Superior temporal gyrus (tissue), 1 donor: ENCODE data around the gene TGFBI.

Experiments
- DNase-seq: peaks from one replicate; pipeline ENCODE4 v3.0.0-alpha.2; 2016; ENCODE audit errors: extremely low spot score

Gene TGFBI

DNA sequence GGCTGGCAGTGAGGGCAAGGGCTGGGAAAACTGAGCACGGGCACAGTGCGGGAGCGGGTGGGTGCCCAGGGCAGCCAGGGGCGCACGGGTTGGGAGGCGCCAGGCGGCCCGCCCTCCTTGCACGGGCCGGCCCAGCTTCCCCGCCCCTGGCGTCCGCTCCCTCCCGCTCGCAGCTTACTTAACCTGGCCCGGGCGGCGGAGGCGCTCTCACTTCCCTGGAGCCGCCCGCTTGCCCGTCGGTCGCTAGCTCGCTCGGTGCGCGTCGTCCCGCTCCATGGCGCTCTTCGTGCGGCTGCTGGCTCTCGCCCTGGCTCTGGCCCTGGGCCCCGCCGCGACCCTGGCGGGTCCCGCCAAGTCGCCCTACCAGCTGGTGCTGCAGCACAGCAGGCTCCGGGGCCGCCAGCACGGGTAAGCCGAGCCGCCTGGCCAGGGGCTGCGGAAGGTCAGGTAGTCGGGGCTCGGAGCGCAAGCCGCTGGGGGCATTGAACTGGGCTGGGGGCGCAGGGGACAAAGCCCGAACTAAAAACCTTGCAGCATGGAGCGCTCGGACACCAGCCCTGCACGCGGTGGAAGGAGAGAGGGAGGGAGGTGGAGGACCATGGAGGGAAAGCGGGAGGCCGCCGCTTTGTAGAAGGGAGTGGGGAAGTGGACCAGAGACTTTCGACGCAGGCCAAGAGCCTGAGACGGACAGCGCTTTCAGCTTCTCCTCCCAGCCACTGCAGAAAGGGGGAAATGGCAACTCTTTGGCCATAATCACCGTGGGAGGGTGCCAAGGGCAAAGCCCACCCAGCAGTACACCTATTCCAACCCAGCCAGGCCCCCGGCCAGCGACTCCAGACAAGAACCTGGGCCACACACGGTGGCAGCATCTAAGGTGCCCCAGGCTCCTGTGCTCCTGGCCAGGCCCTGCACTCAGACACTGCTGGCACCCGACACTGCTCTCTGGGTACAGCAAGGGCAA, at the start of gene TGFBI:
Gene TGFBI (plus strand): TSS at position 207 of the 961 bp plus-strand sequence. CDS start 68 bp downstream, at position 275.
- no peak for DNase-seq

DNA sequence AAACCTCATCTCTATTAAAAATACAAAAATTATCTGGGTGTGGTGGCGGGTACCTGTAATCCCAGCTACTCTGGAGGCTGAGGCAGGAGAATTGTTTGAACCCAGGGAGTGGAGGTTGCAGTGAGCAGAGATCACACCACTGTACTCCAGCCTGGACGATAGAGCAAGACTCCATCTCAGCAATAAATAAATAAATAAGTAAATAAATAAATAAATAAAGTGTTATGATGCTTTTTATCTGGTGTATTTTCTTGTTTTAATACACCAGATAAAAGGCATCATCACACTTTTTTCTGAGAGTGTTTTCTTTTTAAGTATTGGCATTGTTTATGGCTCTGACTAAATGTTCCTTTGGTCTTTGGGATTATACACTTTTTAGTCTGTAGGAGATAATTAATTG, 49.8 kb upstream of the TGFBI start:
- DNase-seq: no peak

DNA sequence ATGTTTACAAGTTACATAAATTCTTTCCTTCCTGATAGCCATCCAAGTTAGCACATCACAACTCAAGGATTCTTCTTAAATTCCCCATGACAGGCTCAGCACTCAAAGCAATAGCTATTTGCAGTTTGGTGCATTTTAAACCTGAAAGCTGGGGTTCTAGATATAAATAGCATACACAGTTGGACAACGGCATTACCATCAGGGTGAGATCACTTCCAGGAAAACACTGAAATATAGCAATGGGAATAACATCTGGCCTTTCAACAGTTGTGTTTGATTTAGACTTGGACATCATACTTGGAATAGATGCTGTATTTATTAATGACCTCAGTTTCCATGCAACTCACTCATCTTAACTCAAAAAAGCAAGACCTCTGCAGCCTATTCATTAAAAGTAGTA, 49.3 kb upstream of the TGFBI start:
- DNase-seq: no peak

DNA sequence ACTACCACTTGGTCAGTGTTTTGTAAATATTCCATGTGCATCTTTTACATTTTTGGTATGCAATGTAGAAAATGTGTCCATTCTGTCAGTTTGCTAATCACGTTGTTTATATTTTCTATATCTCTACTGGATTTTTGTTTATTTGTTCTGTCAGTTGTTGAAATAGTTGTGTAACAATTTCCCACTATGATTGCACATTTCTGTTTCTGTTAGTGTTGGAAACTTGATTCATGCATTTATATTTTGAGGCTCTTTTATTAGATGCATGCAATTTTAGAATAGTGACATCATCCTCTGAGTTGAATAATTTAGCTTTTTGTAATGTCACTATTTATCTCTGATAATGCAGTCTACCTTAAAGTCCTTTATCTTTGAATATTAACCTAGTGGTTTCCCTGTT, 48.2 kb upstream of the TGFBI start:
- no peak for DNase-seq

DNA sequence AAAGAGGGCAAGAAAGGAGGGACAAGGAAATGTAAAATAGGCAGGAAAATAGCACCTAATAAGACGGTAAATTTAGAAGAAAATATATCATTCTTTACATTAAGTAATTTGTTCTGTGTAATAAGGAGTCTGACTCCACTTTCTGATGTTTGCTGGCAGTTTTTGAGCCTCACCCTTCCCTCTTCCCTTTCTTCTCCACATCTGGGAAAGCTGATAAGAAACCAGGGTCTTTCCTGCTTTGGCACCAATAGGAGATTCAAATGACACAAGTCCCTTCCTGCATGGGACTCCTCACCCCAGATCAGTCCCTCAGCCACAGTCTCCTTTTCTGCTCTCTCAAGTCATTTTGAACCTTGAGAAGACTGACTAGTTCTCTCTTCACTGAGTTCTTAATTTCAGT, 42.8 kb upstream of the TGFBI start:
- DNase-seq: no peak

DNA sequence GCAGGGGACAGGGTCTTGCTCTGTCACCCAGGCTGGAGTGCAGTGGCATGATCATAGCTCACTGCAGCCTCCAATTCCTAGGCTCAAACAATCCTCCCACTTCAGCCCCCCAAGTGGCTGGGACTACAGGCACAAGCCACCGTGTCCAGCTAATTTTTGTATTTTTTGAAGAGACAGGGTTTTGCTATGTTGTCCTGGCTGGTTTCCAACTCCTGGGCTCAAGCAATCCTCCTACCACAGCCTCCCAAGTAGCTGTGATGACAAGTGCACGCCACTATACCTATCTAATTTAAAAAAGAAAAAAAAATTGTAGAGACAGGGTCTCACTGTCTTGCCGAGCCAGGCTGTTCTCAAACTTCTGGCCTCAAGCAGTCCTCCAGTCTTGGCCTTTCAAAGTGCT, 42.4 kb upstream of the TGFBI start:
- DNase-seq: no peak

DNA sequence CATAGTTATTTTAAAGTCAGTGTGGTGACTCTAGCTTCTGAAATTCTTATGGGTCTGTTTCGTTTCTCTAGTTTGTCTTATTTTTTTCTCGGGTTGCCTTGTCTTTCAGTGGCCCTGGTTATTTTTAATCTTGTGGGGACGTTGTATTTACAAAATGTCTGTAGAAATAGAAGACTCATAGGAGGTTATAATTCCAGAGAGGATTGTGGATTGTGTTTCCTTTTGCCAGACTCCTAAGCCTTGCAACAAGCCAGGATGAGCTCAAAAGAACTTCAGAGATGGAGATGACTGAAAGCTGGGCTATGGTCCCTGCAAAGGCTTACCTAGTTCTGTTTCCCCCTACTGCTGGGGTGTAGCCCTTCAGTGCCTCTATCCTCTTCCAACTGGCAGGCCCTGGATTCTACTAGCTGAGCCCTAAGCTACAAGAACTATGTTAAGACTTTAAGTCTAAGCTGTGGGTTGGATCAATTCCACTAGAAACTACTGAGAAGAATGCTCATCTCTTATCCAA, 41.8 kb upstream of the TGFBI start:
- no peak for DNase-seq

DNA sequence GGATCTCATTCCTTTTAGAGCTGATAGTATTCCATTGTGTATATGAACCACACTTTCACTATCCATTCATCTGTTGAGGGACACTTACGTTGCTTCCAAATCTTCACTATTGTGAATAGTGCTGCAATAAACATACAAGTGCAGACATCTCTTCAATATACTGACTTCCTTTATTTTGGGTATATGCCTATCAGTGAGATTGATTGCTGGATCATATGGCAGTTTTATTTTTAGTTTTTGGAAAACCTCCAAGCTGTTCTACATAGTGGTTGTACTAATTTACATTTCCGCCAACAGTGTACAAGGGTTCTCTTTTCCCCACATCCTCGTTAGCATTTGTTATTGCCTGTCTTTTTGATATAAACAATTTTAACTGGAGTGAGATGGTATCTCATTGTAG, 40.2 kb upstream of the TGFBI start:
- no peak for DNase-seq

DNA sequence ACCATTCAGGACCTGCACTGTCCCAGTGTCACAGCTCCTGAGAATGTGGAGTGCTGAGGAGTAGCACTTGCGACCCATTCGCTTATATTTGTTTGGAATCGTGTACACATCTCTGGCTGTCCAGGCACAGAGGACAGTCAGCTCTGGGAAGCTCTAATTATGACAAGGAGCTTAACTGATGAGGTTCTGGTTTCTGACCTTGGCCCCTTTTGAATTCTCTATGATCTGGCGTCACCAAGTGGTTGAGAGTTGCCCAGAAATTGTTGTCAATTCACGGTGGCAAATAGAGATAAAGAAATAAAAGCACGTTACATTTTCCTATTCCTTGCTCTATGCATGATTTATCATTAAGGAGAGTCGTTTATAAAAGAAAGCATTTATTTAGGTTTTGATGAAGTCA, 39.1 kb upstream of the TGFBI start:
- no peak for DNase-seq

DNA sequence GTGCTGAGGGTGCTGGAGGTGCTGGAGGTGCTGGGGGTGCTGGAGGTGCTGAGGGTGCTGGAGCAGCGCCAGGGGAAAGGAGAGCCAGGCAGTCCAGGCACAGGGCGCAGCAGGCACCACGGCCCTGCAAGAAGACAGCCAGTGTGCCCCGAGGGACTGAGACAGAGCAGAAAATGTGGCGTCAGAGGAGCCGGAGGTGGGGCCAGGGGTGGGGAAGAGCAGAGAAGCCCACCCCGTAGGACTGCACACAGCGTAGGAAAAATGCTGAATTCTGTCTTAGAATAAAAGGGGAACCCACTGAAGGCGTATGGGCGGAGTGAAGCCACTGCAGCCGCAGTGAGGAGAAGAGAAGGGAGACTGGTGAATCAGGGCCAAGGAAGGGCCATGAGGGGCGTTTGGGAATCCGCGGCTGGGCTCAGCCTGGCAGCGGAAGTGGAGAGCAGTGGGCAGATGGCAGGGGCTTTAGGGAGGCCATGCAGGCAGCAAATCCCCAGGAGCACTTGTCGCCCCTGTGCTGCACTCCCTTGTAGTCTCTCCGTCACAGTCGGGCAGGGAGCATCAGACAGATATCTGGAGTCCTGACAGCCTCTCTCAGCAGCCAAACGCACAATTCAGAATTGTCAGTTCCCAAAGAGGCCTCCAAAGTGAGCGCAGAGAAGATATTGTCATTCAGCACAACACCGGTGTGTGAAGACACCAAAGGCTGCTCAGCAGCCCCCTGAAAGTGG, 38.1 kb upstream of the TGFBI start:
- no peak for DNase-seq

DNA sequence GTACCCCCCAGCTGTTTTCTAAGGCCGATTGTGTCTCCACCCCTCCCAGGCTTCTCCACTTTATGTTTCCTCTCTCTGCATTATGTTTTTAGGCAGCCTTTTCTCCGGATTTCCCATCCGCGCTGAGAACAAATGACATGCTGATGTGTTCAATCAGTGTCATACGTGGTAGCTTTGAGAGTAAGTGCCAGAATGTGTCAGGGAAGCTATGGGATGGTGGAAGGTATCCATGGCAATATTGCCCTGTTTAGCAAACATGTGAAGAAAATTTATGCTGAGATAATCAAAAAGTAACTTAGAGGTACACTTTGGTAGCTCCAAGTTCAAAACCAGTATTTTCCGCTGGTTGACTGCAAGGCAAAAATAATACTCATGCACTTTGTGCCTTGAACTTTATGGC, 37.4 kb upstream of the TGFBI start:
- DNase-seq: no peak

DNA sequence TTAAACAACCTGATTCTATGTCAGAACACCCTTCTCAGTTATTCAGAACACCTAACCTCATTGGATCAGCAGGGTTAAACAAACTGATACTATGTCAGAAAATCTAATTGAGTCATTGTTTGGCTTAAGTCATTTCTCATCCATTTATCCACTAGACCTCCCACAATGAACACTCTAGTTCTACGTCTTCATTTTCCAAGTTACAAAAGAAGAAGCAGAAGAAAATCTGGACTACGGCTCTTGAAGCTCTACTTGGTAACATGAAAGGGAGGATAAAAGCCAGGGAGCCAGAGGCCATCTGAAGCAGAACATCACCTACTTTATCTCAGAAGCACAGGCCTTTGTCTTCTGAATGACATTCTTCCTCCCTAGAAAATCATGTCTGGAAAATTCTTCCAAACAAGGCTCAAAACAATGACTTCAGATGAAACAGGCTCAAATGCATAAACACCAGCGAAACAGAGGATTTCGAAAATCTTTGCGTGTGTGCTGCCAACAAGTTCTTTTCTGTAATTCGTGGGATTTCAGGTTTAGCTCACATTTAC, 35.4 kb upstream of the TGFBI start:
- DNase-seq: no peak

DNA sequence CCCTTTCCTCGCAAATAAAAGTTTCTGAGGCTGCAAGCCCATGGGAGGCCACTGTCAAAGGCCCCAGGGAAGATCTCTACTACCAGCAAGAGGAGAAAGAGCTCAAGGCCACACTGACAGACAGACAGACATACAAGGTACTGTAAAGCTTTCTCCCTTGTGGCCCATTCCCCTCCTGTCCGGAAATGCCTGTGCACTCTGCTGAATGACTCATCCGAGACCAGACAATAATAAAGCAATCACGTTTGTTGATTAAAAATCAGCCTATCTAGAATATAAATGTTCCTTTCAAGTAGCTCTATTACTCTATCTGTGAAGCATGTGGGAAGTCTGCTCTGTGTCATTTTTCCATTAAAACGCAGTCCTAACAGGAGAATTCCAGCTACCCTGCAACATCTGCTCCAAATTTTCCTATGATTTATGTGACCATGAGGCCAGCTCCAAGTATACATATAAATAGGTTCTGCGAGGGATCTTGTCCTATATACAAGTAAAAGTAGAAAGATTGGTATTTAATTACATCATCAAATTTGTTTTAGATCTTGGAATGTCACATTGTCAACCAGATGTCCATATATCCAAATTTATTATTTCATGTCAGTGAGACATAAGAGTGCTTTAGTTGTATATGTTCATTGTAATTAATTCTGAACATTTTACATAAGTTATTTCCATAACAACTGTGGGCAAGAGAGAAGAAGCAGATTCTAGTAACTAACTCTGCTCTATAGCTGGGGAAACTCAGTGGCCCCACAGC, 34.7 kb upstream of the TGFBI start:
- no peak for DNase-seq

DNA sequence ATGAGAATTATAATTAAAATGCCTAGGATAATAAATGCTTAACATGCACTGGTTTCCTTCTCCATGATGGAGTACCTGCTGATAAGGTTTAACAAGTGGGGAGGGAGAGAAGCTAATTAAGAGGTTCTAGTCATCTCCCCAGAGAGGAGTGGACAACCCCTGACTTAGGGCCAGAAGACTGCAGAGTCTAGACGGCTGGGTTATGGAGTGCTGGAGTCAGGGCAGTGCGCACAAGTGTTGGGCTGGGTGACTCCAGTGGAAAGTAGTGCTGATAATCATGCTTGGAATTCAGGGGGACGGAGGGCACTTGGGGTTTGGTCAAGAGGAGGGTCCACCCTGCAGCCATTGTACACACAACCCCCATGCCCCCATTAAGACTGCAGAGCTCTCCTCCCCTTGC, 32.8 kb upstream of the TGFBI start:
- DNase-seq: no peak

DNA sequence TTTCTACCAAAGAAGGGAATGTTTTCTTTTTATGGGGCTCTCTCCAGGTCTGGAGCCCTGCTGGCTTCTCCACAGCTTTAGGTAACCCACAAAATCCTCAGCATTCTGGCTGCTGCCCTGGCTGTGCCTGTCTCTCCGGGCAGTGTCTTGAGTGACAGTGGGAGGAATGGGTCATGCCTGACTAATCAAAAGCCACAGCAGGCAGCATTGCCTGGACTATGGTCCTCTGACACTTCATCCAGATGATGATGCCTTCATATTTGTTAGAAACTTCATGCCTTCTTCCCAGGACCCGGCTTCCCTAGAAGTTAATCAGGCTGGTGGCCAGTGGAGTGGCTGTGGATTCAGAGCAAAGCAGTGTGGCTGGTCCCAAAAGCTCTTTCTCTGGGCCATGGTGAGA, 32.2 kb upstream of the TGFBI start:
- DNase-seq: no peak

DNA sequence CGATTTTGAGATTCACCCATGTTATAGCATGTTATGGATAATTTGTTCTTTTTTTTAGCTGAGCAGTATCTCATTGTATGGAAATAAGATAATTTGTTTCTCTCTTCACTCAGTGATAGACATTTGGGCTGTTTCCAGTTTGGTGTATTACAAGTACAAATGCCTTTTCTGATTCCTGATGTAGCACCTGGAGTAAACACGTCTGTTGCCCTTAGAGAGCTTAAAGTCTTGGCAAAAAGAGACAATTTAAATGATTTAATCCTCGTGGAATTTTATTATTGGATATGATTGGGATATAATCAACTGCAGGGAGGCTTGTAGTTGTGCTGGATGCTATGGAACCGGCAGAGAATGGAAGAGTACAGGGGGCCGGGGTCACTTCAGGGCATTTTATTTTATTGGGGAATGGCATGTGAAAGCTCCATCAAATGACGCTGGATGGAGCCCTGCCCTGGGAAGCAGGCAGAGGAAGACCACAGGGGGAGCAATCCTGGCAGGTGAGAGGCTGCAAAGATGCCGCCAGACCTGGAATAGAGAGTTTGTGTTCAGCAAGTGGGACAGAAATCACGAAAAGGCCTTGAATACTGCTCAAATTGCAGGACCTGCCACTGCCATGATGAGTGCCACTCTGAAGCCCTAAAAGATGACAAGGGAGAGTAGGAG, 31.0 kb upstream of the TGFBI start:
- no peak for DNase-seq

DNA sequence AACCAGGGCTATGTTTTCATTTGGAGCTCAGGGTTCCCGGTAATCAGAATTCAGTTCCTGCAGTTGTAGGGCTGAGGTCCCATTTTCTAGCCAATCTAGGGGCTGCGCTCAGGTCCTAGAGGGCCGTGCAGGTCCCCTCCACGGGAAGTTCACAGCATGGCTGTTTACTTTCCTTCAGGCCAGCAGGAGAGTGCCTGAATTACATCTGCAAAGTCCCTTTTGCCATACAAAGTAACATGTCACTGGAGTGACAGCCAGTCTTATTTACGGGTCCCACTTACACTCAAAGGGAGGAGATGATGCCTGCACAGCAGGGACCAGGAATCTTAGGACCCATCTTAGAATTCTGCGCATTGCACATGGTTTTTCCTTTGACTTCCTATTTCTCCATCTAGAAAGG, 29.9 kb upstream of the TGFBI start:
- DNase-seq: no peak

DNA sequence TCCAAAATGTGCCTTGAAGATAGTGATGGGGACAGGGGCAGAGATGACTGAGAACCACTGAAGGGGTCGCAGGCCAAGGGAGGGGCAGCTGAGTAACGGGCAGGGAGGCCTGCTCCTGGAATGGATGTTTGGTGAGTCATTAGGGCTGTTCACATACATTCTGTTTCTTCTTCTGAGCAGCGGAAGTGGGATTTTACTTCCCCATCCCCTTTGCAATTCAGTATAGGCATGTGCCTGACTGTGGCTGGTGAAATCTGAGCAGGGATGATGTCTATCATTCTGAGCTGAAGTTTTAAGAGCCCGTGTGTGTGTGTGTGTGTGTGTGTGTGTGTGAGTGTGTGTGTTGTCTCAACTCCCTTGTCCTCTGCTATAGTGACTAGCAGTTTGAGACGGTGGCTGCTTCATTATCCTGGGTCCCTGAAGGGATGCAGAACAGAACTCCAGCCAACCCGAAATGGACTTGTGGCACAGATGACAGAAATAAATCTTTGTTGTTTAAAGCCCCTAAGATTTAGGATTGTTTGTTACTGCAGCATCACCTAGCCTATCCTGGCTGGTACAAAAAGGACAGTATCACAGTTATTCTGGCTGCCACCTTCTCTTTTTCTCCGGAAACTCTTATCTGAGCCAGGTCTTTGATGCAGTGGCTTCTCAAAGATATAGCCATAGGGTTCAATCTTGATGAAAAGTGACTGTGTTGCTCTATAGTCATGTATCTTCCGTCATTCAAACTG, 29.2 kb upstream of the TGFBI start:
- DNase-seq: no peak

DNA sequence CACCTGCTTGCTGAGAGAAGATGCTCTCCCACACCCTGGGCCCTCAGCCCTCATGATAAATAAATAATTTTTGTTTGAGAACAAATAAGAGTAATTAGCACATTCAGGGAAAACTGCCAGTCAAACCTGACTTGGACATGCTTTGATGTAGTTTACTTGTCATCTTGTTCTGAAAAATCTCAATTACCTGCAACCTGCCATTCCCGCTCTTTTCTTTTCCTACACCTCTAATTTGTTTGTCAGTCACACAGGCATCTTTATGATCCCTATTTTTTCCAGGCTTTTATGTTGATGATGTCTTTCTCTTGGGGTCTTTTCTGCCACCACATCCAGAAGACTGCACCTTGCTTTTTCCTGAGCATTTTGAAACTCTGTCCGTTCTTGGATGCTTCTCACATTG, 28.6 kb upstream of the TGFBI start:
- DNase-seq: no peak

DNA sequence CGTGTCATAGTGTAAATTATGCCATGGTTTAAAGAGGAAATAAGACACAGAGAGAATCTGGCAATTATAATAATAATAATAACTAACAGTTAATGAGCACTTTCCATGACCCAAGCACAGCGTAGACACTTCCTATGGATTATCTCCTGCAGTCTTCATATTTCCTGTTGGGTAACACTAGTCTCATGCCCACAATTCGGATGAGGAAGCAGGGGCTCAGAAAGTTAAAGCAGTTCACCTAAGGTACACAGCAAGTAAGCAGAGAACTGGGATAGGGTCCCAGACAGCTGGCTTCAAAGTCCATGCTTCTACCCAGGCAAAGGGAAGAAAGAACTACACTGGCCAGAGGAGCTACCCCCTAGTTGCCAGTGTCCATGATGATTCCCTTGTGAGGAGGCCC, 27.9 kb upstream of the TGFBI start:
- DNase-seq: no peak
